ENCODE data around the gene TMTC2.

The TMTC2 gene

DNA sequence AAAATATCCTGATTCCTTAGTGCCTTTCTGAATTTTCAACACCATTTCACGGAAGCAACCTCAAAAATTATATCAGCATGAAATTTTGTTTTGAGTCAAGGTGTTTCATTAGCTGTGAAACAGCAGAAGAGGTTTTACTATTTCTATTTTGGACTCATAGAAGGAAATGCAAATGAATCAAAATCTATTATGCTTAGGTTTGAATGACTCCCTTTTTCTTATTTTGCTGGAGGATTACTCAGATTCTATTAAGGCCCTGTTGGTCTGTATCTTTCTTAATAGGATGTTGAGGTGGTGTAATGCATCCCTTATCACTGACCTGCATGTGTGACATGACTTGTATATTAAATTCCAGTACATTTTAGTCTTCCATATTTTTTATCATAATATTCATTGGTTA, 165.8 kb downstream of the TMTC2 start:
- Mint-ChIP-seq H3K4me3 (no peak overlapping the region), H3K27ac (no peak overlapping the region), H3K27me3 (no peaks in the 10 kb centered on the region), H3K36me3 (no peaks in the 10 kb centered on the region), H3K4me1 (ENCODE audit: low read depth) (no peaks in the 10 kb centered on the region), H3K9me3 (ENCODE audit: low read depth) (no peaks in the 10 kb centered on the region)

DNA sequence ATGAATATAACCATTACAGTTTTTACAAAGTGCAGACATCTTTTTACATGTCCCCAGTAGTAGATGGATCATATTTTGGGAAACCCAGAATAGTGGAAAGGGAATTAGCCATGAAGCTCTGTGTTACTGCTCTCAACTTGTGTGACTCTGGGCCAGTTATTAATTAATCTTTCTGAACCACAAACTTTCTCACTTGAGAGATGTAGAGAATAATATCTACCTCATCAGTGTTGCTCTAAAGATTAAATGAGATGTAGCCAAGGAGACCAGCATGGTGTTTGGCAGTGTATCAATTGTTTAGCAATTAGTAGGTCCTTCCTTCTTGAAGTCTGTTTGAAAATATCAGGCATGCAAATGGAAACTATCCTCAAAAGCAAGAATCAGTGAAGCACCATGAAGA, 169.2 kb downstream of the TMTC2 start:
- H3K4me3 Mint-ChIP-seq = no peak overlapping the region

DNA sequence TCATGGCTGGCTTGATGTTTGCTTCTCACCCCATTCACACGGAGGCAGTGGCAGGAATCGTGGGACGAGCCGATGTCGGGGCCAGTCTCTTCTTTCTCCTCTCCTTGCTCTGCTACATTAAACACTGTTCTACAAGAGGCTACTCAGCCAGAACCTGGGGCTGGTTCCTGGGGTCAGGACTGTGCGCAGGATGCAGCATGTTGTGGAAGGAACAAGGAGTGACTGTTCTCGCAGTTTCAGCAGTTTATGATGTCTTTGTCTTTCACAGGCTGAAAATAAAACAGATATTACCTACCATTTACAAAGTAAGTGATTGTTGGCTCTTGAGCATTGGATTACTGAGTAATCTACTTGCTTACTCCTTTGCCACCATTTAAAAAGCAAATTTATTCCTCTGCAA, 170.6 kb downstream of the TMTC2 start:
- Mint-ChIP-seq H3K4me1 (ENCODE audit: low read depth) (no peaks in the 10 kb centered on the region), H3K4me3 (no peak overlapping the region), H3K27me3 (no peaks in the 10 kb centered on the region), H3K9me3 (ENCODE audit: low read depth) (no peaks in the 10 kb centered on the region), H3K36me3 (peaks cover 7% of the 10 kb centered on the region), H3K27ac (no peak overlapping the region)

More for the DNA sequence above, 169.2 kb downstream of the TMTC2 start:
- H3K27ac Mint-ChIP-seq = no peak overlapping the region
- peaks cover 7% of the 10 kb centered on the region for H3K36me3 Mint-ChIP-seq
- no peaks in the 10 kb centered on the region for H3K27me3 Mint-ChIP-seq
- no peaks in the 10 kb centered on the region for H3K4me1 Mint-ChIP-seq (ENCODE audit: low read depth)
- no peaks in the 10 kb centered on the region for H3K9me3 Mint-ChIP-seq (ENCODE audit: low read depth)

DNA sequence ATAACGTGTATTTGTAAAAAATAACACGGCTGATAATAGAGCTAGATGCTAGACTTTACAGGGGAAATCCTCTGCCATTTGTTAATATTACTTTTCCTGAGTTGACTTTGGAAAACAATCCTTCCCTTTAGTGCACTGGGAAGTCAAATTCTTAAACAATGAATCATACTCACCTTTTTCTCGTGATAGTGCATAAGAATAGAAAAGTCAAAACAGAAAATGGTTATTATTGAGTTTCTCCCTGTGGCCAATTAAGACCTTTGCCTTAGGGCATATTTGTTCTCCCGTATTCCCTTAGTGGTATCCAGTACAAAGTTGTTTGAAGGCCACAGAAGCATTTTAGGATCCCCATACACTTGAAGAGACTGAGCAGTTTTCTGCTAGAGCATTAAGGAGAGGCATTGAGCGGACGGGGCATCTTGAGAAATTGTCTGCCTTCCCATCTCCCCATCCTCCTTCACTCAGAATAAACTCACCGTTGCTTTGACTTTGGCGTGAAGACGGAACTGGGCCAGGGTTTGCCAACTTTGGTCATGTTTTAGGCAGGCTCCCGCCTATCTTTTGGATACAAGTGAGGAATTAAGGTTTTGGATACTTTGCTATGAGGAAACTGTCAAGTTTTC, 171.3 kb downstream of the TMTC2 start:
- Mint-ChIP-seq H3K27me3 (no peaks in the 10 kb centered on the region), H3K9me3 (ENCODE audit: low read depth) (no peaks in the 10 kb centered on the region), H3K36me3 (peaks cover 7% of the 10 kb centered on the region), H3K4me3 (no peak overlapping the region), H3K4me1 (ENCODE audit: low read depth) (no peaks in the 10 kb centered on the region), H3K27ac (no peak overlapping the region)

DNA sequence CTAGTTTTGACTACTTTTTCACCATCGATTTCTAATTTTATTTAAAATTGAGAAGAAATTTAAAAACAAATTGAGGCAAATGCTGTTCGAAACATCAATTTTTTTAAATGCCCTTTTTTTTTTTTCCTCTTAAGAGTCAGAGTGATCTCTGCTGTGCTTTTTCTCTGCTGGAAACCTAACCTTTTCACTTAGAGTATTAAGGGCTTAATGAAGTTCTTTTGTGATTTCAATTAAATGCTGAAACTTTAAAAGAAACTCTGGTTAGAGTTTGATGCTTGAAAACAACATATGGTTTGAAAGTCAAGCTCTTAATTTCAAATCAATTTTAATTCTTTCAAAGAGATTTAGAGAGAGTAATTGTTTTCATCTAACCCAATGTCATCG, 171.8 kb downstream of the TMTC2 start:
- Mint-ChIP-seq H3K27ac (no peak overlapping the region), H3K4me3 (no peak overlapping the region), H3K9me3 (ENCODE audit: low read depth) (peaks cover under 1% of the 10 kb centered on the region), H3K36me3 (peaks cover 9% of the 10 kb centered on the region), H3K4me1 (ENCODE audit: low read depth) (no peaks in the 10 kb centered on the region), H3K27me3 (no peaks in the 10 kb centered on the region)

DNA sequence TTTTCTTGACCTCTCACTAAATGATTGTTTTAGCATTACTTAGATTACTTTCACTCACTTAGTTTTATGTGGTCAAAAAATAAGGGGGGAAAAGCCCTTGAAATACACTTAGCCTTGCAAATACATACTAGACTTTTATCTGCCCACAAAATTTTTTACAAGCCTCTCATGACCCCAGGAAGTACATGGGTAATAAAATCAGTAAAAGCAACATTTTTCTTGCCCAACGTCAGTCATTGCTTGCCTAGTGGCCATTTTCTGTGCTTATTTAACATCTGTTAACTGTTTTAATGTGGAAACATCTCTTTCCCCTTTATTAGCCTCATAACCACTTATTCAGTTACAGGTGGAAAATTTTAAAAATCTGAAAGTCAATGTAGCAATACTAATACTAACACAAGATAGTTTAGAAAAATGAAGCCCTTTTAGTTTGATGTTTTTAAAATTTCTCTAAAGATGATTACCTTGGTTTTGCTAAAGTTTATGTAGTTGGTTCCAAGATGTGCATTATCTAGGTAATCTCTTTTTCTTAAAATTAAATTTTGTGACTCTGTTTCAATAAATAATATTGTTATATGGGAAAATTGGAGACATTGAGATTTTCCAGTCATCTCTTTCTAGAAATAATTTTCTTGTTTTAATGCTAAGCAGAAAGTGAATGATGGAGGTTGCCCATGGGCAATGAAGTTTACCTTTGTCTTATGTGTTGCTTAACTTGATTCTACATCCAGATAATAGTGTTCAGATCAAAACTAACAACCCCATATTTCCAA, 175.5 kb downstream of the TMTC2 start:
- Mint-ChIP-seq H3K27me3 (peaks cover 1% of the 10 kb centered on the region), H3K4me1 (ENCODE audit: low read depth) (no peaks in the 10 kb centered on the region), H3K36me3 (peaks cover 11% of the 10 kb centered on the region), H3K4me3 (no peak overlapping the region), H3K9me3 (ENCODE audit: low read depth) (peaks cover 5% of the 10 kb centered on the region), H3K27ac (no peak overlapping the region)

DNA sequence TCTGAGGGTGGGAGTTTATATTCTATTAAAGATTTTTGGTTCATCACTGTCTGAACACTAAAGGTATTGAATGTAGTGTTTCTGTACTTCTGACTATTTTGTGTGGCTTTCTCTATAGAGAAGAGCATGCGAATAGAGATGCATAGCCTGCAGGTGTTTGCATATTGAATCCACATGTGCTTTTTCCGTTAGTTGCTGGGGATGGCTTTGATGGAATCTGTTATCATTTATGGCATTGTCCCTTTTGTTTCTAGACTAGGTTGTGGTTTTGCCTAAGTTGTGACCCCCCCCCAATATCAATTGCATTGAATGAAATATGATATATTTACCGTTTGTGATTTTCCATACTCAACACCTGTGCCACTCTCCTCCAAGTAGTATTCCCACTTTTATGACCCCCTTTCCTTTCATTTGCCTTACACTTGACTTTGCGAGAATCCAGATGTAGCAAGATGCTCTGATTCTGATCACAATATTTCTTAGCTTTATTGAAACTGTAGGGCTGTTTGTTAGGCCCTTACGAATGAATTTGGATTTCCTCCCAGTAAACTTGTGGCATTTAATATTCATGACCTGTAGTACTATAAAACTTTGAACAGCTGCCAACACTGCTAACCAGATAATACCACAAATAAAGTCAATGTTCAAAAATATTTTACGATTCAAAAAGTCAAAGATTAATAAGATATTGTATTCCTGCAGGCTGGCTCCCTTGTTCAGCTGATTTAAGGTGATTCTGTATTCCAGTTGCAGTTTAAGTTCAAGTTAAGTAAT, 176.4 kb downstream of the TMTC2 start:
- no peaks in the 10 kb centered on the region for H3K4me1 Mint-ChIP-seq (ENCODE audit: low read depth)
- peaks cover 8% of the 10 kb centered on the region for H3K36me3 Mint-ChIP-seq
- no peak overlapping the region for H3K4me3 Mint-ChIP-seq
- peaks cover 1% of the 10 kb centered on the region for H3K27me3 Mint-ChIP-seq
- peaks cover 5% of the 10 kb centered on the region for H3K9me3 Mint-ChIP-seq (ENCODE audit: low read depth)
- H3K27ac Mint-ChIP-seq = no peak overlapping the region

DNA sequence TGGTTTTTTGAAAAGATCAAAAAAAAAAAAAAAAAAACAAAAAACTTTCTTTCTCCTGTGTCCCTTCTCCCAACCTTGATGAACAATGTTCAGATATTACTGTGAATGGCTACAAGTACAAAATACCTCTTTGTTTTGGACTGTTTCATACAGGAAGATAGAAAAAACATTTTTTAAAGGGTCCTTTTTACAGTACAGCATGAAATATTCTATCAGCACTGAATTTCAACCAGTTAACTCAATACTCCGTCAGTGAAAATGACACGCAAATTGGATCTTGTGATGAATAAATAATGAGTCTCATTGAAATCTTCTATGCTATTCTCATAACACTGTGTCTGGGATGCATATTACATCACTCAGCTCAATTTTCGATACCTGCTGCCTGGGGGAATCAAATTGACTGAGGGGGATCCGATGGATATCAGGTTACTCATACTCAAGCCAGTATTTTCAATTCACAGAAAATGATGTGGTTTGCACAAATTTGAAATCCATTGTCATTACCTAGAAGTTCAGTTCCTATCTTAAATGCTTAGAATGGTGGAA, 179.6 kb downstream of the TMTC2 start:
- H3K4me1 Mint-ChIP-seq (ENCODE audit: low read depth) = no peaks in the 10 kb centered on the region
- peaks cover 5% of the 10 kb centered on the region for H3K9me3 Mint-ChIP-seq (ENCODE audit: low read depth)
- H3K27ac Mint-ChIP-seq = no peak overlapping the region
- peaks cover 4% of the 10 kb centered on the region for H3K36me3 Mint-ChIP-seq
- no peak overlapping the region for H3K4me3 Mint-ChIP-seq
- H3K27me3 Mint-ChIP-seq = peaks cover 1% of the 10 kb centered on the region

DNA sequence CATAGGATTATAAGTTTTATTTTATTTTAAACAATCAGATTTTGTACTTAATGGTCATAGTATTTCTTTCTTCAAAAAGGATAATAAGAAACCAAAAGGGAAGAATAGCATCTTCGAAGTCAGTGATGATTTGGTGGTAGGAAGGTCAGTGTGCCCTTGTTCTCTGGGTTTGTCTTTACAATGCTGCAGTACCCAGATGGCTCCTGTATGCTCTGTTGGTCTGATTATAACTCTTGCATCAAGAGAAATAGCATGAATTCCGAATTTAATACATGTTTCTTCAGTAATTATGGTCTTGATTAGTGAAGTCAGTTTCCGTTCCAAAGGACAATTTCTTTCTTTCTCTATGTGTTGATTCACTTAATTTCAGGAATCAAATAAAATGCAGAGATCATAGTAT, 180.2 kb downstream of the TMTC2 start:
- Mint-ChIP-seq H3K27me3 (peaks cover 1% of the 10 kb centered on the region), H3K36me3 (peaks cover 4% of the 10 kb centered on the region), H3K9me3 (ENCODE audit: low read depth) (peaks cover 5% of the 10 kb centered on the region), H3K4me1 (ENCODE audit: low read depth) (no peaks in the 10 kb centered on the region), H3K27ac (no peak overlapping the region), H3K4me3 (no peak overlapping the region)

DNA sequence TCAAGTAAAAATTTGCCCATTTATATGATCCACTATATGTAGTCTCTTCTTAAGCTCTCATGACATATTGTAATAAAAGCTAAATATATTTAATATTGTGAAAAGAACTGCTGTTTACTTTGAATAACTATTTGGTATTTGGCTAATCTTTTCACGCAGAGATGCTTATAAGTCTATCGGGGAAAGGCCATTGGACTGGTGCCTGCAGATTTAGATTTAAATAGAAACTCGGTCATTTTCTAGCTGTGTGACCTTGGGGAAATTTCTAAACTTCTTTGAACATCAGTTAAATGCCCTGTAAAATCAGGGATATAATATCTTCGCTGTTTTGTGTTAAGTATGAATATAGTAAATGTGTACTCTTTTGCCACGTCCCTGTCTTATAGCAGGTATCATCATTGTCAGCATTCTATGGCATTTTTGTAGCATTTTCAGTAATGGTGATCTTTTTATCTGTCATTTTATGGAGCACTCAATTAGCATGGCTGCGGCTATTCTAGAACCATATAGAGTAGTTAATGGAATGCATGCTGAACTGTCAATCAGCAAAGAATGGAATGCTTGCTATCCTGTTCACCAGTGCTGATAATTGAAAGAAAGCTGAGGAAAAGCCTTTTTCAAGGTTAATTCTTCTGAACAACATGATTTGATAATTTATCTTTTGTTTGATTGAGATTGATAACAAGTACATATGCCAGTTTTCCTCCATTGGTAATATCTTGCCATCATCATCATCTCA, 181.2 kb downstream of the TMTC2 start:
- Mint-ChIP-seq H3K36me3 (peaks cover 4% of the 10 kb centered on the region), H3K9me3 (ENCODE audit: low read depth) (peaks cover 5% of the 10 kb centered on the region), H3K27ac (no peak overlapping the region), H3K4me1 (ENCODE audit: low read depth) (no peaks in the 10 kb centered on the region), H3K4me3 (no peak overlapping the region), H3K27me3 (peaks cover 1% of the 10 kb centered on the region)

DNA sequence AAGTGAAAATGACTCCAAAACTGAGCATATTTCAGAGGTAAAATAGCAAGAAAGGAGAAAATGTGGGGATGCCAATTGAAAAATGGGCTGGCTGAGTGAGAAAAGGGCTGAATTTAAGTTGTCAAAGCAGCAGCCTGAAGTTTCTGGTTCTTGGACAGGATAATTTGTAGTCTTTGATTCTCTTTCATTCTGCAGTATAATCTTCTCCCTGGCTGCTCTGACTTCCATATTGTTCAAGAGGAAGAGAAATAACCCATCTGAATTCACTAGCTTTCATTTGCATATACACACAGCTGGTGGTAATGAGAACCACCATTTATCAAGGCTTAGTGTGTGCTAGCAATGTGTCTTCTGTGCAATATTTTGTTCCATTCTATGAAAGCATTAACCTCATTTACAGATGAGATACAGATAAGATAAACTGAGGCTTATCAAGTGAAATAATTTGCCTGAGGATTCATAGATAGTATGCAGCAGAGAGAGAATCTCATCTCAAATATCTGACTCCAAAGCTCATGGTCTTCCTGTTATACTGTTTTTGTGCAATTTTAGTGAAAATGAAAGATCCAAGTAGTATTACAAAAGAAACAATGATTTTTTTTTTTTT, 184.2 kb downstream of the TMTC2 start:
- Mint-ChIP-seq H3K9me3 (ENCODE audit: low read depth) (no peaks in the 10 kb centered on the region), H3K27me3 (no peaks in the 10 kb centered on the region), H3K36me3 (no peaks in the 10 kb centered on the region), H3K27ac (no peak overlapping the region), H3K4me1 (ENCODE audit: low read depth) (no peaks in the 10 kb centered on the region), H3K4me3 (no peak overlapping the region)

DNA sequence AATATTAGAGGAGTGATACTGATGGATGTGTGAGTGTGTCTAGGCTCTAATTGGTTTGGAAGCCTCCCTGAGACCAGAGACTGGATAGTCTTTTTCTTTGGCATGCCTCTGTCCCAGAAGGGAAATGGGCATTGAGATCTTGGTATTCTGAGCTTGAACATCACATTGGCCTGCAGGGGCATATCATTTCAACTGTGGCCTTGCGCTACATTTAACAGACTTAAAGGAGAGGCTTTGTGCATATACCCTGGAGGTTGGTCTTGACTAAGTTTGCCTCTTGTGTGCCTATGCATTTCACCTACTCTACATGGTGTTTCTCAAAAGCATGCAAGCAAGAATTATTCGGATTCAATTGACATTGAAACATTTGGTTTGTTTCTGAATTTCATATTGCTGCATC, 185.4 kb downstream of the TMTC2 start:
- Mint-ChIP-seq H3K9me3 (ENCODE audit: low read depth) (no peaks in the 10 kb centered on the region), H3K36me3 (no peaks in the 10 kb centered on the region), H3K27ac (no peak overlapping the region), H3K27me3 (no peaks in the 10 kb centered on the region), H3K4me1 (ENCODE audit: low read depth) (no peaks in the 10 kb centered on the region), H3K4me3 (no peak overlapping the region)

DNA sequence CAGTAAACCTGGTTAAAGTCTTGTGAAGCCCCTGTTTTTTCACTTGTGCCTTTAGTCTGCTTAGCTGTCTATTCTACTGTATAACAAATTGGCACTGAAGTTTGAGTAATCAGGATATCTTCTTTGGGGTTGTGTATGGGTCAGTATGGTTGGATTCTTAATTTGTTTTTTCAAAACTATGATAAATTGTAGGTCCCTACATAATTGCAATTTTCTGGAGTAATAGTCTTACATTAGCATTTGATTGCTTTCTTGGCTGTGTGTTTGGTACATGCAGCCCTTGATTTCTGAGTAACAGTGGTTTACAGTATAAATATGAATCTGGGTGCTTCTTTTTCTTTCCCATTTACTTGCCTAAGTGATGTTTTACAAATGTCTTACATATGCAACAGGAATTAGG, 186.6 kb downstream of the TMTC2 start:
- Mint-ChIP-seq H3K27ac (no peak overlapping the region), H3K36me3 (no peaks in the 10 kb centered on the region), H3K27me3 (no peaks in the 10 kb centered on the region), H3K4me1 (ENCODE audit: low read depth) (no peaks in the 10 kb centered on the region), H3K9me3 (ENCODE audit: low read depth) (no peaks in the 10 kb centered on the region), H3K4me3 (no peak overlapping the region)

DNA sequence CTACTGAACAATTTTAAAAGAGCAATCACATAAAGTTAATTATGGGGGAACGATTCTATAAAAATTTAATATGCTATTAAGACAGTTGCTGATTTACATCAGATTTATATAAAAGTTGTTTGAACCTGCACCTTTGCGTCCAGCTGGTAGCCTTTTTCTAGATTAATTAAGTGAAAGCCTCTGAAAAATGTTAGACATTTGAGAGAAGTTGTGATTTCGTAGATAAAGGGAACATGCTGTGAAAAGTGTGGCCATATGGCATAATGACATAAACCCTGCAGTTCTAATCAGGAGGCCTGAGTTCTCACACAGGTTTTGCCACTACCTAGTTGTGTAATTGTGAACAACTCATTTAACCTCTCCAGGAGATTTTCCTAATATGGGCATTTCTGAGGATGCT, 187.2 kb downstream of the TMTC2 start:
- Mint-ChIP-seq H3K4me3 (no peak overlapping the region), H3K36me3 (no peaks in the 10 kb centered on the region), H3K9me3 (ENCODE audit: low read depth) (no peaks in the 10 kb centered on the region), H3K4me1 (ENCODE audit: low read depth) (no peaks in the 10 kb centered on the region), H3K27ac (no peak overlapping the region), H3K27me3 (no peaks in the 10 kb centered on the region)

Data from activated naive CD8-positive, alpha-beta T cell (primary cell).